Neural cell (in vitro differentiated cells): Measurements from ENCODE around the gene FBXO30.

ENCODE experiments used
- EZH2 ChIP-seq: fragments of 200-600, 300-800 bp; shearing (Covaris generic), sonication (generic); IDR thresholded peaks from 2 replicates; pipeline ENCODE4 v1.6.1; 2014; ENCODE audit warnings: antibody characterized with exemption, low read length, borderline replicate concordance, mild to moderate bottlenecking; ENCODE audit not compliant: insufficient read depth, poor library complexity, severe bottlenecking
- MXI1 ChIP-seq: fragments of 450-650 bp; conservative IDR thresholded peaks from 2 replicates; pipeline ENCODE4 v1.6.1; 2014; ENCODE audit warnings: antibody characterized with exemption, mild to moderate bottlenecking; ENCODE audit not compliant: poor library complexity, severe bottlenecking
- POLR2AphosphoS5 ChIP-seq: IDR thresholded peaks from 2 replicates; pipeline ENCODE4 v1.6.1; 2012

GRCh38 chr6:145756170-145756662, 58.4 kb downstream of the FBXO30 start:
- TF ChIP-seq EZH2 = no peak
- no peak for TF ChIP-seq MXI1
- TF ChIP-seq POLR2AphosphoS5 = no peak
